K562 (cell line): Measurements from ENCODE around the gene PATJ. TPM values are rescaled to one million over a fixed set of nuclear protein-coding genes. Genes with fewer than 3 reads are reported as not detected.

Experiments used
- HMGN3 ChIP-seq: IDR thresholded peaks from 2 replicates; pipeline ENCODE4 v1.6.1; 2011; ENCODE audit warnings: borderline replicate concordance, low read depth, mild to moderate bottlenecking, mixed read lengths, low read length; ENCODE audit not compliant: insufficient read length; ENCODE audit errors: extremely low read depth
- KDM1A ChIP-seq, 2 experiments: fragments of 450-650 bp; IDR thresholded peaks; 2 replicates each; pipeline ENCODE4 v1.6.1; 2016; ENCODE audit warnings: mild to moderate bottlenecking in 2 of 2
- LARP7 ChIP-seq: fragments of 450-650 bp; IDR thresholded peaks from 2 replicates; pipeline ENCODE4 v1.6.1; 2016
- POU5F1 ChIP-seq: fragments of 150-350 bp; IDR thresholded peaks from 2 replicates; pipeline ENCODE4 v1.6.1; 2014; ENCODE audit warnings: borderline replicate concordance, low read length, low read depth, mild to moderate bottlenecking; ENCODE audit not compliant: partially characterized antibody
- SMARCC2 ChIP-seq: fragments of 450-650 bp; IDR thresholded peaks from 2 replicates; pipeline ENCODE4 v1.6.1; 2017; ENCODE audit warnings: antibody characterized with exemption, moderate library complexity, mild to moderate bottlenecking, low read depth
- polyA plus RNA-seq, 8 experiments: library from polyadenylated mRNA; depleted of rRNA in 4 of 8; stranded (reverse) in 5 of 8; unstranded in 3 of 8; fragments of >200 nt; fragmentation: Nextera tagmentation in 2 of 8; fragmentation: Illumina TruSeq in 1 of 8; extraction: Ambion mirVana in 2 of 8; extraction: Trizol in 1 of 8; gene quantifications; 2 replicates each; pipeline versions ENCODE4 v1.2.1 to v1.2.3, GENCODE V29; 2011 to 2014; ENCODE audit warnings: inconsistent platforms in 1 of 8, missing spikeins in 1 of 8
- total RNA-seq, 7 experiments: library from RNA; depleted of rRNA in 6 of 7; stranded (reverse); fragments of >200 nt in 6 of 7; fragmentation: Illumina TruSeq in 2 of 7; extraction: Trizol in 2 of 7; gene quantifications; 2 replicates each; pipeline versions ENCODE4 v1.2.1 to v1.2.3, GENCODE V29; 2011 to 2021; ENCODE audit warnings: low replicate concordance in 1 of 7
- TF ChIP-seq, protein P1 (sequence below): fragments of 450-650 bp; IDR thresholded peaks from 2 replicates; pipeline ENCODE4 v1.6.1; 2016; ENCODE audit warnings: low read depth
- TF ChIP-seq, protein P2 (sequence below): sonication (generic); formaldehyde crosslinking; IDR thresholded peaks from 2 replicates; pipeline ENCODE4 v1.8.0; 2022; ENCODE audit warnings: missing genetic modification reagents, mild to moderate bottlenecking, borderline replicate concordance
- TF ChIP-seq, protein P3 (sequence below): sonication (generic); formaldehyde crosslinking; IDR thresholded peaks from 2 replicates; pipeline ENCODE4 v1.9.0; 2022; ENCODE audit warnings: mild to moderate bottlenecking, missing genetic modification reagents

PATJ gene
- total and polyA plus RNA-seq, 9 of the 15 experiments (the other 6 are each of a cell fraction or from before 2014, with no cell fraction given) = 0.22 TPM; not detected in 8

DNA sequence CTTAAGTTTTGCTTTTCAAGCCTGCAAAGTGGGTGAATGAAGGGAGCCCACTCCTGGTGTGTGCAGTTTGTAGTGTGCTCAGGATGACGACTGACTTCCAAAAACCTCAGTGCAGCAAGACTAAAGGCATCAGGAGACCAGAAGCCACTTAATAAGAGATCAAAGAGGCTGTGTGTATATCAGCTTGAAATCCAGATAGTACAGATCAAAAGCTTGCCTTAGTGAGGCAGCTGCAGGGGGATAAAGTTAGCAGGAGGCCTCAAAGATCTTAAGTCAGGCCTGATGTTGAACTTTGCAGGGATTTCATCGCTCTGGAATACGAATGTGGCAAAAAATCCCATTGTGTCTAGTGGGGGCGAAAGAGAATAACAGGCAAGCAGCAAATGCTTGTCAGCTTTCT, 99.8 kb downstream of the PATJ start (continued):
- TF ChIP-seq, protein P1, sequence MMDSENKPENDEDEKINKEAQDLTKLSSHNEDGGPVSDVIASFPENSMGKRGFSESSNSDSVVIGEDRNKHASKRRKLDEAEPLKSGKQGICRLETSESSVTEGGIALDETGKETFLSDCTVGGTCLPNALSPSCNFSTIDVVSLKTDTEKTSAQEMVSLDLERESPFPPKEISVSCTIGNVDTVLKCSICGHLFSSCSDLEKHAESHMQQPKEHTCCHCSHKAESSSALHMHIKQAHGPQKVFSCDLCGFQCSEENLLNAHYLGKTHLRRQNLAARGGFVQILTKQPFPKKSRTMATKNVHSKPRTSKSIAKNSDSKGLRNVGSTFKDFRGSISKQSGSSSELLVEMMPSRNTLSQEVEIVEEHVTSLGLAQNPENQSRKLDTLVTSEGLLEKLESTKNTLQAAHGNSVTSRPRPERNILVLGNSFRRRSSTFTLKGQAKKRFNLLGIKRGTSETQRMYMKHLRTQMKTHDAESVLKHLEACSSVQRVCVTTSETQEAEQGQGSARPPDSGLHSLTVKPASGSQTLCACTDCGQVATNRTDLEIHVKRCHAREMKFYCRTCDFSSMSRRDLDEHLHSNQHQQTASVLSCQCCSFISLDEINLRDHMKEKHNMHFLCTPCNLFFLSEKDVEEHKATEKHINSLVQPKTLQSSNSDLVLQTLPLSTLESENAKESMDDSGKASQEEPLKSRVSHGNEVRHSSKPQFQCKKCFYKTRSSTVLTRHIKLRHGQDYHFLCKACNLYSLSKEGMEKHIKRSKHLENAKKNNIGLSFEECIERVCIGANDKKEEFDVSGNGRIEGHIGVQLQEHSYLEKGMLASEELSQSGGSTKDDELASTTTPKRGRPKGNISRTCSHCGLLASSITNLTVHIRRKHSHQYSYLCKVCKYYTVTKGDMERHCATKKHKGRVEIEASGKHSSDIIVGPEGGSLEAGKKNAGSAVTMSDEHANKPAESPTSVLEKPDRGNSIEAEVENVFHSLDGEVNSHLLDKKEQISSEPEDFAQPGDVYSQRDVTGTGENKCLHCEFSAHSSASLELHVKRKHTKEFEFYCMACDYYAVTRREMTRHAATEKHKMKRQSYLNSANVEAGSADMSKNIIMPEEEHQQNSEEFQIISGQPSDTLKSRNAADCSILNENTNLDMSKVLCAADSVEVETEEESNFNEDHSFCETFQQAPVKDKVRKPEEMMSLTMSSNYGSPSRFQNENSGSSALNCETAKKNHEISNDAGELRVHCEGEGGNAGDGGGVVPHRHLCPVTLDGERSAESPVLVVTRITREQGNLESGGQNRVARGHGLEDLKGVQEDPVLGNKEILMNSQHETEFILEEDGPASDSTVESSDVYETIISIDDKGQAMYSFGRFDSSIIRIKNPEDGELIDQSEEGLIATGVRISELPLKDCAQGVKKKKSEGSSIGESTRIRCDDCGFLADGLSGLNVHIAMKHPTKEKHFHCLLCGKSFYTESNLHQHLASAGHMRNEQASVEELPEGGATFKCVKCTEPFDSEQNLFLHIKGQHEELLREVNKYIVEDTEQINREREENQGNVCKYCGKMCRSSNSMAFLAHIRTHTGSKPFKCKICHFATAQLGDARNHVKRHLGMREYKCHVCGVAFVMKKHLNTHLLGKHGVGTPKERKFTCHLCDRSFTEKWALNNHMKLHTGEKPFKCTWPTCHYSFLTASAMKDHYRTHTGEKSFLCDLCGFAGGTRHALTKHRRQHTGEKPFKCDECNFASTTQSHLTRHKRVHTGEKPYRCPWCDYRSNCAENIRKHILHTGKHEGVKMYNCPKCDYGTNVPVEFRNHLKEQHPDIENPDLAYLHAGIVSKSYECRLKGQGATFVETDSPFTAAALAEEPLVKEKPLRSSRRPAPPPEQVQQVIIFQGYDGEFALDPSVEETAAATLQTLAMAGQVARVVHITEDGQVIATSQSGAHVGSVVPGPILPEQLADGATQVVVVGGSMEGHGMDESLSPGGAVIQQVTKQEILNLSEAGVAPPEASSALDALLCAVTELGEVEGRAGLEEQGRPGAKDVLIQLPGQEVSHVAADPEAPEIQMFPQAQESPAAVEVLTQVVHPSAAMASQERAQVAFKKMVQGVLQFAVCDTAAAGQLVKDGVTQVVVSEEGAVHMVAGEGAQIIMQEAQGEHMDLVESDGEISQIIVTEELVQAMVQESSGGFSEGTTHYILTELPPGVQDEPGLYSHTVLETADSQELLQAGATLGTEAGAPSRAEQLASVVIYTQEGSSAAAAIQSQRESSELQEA = no peak
- TF ChIP-seq POU5F1 = no peak
- no peak for TF ChIP-seq LARP7
- no peak for TF ChIP-seq HMGN3
- no peak for TF ChIP-seq SMARCC2
- TF ChIP-seq, protein P2, sequence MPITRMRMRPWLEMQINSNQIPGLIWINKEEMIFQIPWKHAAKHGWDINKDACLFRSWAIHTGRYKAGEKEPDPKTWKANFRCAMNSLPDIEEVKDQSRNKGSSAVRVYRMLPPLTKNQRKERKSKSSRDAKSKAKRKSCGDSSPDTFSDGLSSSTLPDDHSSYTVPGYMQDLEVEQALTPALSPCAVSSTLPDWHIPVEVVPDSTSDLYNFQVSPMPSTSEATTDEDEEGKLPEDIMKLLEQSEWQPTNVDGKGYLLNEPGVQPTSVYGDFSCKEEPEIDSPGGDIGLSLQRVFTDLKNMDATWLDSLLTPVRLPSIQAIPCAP = no peak
- TF ChIP-seq, protein P3, sequence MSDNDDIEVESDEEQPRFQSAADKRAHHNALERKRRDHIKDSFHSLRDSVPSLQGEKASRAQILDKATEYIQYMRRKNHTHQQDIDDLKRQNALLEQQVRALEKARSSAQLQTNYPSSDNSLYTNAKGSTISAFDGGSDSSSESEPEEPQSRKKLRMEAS = no peak
- no peak for TF ChIP-seq KDM1A (IDR thresholded peaks at IDR 0.05)
- TF ChIP-seq, all 486 proteins: peak for 0
